HG03354 (cell line): ENCODE results near the gene NLRP11.
A peak's percentile ranks its signal among the peaks of the same experiment; 100 is the strongest.

ENCODE experiments used
- ATAC-seq: cut with Tn5 transposase; IDR thresholded peaks from one replicate; pipeline ENCODE4 v1.9.1; 2021; ENCODE audit warnings: mild to moderate bottlenecking; ENCODE audit not compliant: unreplicated experiment, poor library complexity, severe bottlenecking

Gene NLRP11

GRCh38 chr19:55831846-55832245, at the start of gene NLRP11:
Gene NLRP11, minus strand, starts transcription at chr19:55831999. Its CDS starts 13,825 bp downstream, at chr19:55818174.
- no peak for ATAC-seq

GRCh38 chr19:55877211-55877610, 45.4 kb upstream of the NLRP11 start:
- ATAC-seq: no peak

DNA sequence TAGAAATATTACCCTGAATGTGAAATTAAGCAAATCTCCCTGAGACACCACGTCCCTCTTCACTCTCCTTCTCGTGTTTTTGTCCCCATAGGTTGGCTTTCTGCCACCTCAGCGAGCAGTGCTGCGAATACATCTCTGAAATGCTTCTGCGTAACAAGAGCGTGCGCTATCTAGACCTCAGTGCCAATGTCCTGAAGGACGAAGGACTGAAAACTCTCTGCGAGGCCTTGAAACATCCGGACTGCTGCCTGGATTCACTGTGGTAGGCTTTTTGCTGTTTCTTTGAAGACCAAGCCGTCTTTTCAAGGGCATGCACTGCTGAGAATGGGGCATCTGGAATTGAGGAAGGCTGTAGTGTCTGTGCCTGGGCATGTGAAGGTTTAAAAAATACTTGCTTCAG, 38.9 kb upstream of the NLRP11 start:
- ATAC-seq: no peak

GRCh38 chr19:55867101-55867500, 35.3 kb upstream of the NLRP11 start:
- no peak for ATAC-seq

- no peak for ATAC-seq
These were observed 34.7 kb upstream of the NLRP11 start for GRCh38 chr19:55866521-55866920.

GRCh38 chr19:55858969-55859368, 27.2 kb upstream of the NLRP11 start:
- no peak for ATAC-seq

DNA sequence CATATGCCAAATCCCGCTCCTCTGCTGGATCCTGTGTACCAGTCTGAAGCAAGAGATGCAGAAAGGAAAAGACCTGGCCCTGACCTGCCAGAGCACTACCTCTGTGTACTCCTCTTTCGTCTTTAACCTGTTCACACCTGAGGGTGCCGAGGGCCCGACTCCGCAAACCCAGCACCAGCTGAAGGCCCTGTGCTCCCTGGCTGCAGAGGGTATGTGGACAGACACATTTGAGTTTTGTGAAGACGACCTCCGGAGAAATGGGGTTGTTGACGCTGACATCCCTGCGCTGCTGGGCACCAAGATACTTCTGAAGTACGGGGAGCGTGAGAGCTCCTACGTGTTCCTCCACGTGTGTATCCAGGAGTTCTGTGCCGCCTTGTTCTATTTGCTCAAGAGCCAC, 26.6 kb upstream of the NLRP11 start:
- ATAC-seq: no peak

DNA sequence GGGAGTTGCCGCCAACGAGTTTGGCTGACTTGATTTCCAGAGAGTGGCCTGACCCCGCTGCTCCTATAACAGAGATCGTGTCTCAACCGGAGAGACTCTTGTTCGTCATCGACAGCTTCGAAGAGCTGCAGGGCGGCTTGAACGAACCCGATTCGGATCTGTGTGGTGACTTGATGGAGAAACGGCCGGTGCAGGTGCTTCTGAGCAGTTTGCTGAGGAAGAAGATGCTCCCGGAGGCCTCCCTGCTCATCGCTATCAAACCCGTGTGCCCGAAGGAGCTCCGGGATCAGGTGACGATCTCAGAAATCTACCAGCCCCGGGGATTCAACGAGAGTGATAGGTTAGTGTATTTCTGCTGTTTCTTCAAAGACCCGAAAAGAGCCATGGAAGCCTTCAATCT, 26.2 kb upstream of the NLRP11 start:
- ATAC-seq: no peak

- ATAC-seq: no peak
These were observed 25.4 kb upstream of the NLRP11 start for GRCh38 chr19:55857149-55857548.

GRCh38 chr19:55855160-55855559, 23.4 kb upstream of the NLRP11 start:
- ATAC-seq: no peak

DNA sequence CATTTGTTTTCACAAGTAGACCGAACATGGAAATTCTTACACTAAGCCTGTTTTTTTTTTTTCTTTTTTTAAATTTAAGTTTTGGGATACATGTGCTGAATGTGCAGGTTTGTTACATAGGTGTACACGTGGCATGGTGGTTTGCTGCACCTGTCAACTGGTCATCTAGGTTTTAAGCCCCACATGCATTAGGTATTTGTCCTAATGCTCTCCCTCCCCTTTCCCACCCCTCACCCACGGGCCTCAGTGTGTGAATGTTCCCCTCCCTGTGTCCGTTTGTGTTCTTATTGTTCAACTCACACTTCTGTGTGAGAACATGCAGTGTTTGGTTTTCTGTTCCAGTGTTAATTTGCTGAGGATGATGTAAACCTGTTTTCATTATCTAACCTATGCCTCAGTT, 7.1 kb upstream of the NLRP11 start:
- ATAC-seq: no peak

- no peak for ATAC-seq
These were observed 6.5 kb upstream of the NLRP11 start for GRCh38 chr19:55838251-55838650.

- ATAC-seq: no peak
These were observed 4.5 kb upstream of the NLRP11 start, which contains the start of gene NLRP4 for GRCh38 chr19:55836340-55836739. Gene NLRP4, plus strand, starts transcription at chr19:55836540. Its CDS starts 15,541 bp downstream, at chr19:55852081.

DNA sequence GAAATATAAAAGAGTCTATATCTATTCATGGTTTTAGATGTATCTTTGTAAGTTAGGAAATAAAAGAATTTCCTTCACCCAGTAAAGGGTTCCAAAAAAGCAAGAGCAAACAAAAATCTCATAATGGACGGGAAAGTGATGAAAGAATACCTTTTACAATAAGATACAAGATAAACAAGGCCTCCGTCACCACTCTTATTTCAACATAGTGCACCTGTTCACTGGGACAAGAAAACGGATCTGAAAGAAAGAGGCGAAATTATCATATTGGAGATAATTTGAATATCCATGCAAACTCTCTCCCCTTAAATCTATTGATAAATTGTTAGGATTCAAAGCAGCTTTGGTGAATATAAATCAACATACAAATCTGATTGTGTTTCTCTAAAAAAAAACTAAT, 877 bp upstream of the NLRP11 start:
- ATAC-seq: no peak

DNA sequence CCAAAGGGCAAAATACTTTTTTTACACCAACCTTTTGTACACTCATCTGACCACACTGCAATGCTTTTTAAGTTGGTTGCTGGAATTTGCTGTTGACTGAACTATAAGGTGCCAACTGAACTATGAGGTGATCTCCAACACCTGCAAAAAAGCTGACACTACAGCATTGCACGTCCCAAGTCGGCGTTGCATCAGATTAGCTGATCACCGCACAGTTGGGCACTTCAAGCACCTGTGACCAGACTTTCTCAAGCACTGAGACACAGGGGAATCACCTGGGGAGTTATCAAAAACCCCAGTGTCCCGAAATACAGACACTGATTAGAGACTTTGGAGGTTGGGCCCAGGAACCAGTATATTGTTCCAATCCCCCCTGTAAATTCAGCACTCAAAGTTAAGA, 1.1 kb downstream of the NLRP11 start:
- no peak for ATAC-seq

DNA sequence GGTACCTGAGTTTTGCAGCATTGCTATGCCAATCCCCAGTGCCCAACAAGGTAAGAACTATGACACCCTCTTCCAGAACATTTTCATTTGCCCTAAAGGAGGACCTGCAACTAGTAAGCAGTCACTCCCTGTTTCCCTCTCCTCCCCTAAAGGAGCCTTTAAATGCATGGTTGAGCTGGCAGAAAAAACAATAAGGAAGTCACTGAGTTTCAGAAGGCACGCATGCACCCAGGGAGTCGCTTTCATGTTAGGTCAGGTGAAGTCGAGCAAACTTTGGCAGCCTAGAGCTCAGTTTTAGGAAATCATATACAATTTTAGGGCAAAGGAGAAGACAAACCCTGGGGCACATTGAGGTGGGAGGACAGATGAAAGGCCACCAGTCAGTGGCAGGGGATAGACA, 11.8 kb downstream of the NLRP11 start:
- no peak for ATAC-seq

DNA sequence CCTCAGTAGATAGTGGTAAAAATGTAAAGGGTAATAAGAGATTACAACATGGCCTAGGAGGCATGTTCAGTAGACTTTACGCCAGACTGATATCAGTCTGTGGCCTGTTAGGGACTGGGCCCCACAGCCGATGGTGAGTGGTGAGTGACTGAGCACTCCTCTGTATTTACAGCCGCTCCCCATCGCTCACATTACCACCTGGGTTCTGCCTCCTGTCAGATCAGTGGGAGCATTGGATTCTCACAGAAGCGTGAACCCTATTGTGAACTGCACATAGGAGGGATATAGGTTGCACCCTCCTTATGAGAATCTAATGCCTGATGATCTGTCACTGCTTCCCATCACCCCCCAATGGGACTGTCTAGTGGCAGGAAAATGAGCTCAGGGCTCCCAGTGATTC, 17.9 kb downstream of the NLRP11 start:
- ATAC-seq: no peak

GRCh38 chr19:55812449-55812848, 19.4 kb downstream of the NLRP11 start:
- no peak for ATAC-seq

DNA sequence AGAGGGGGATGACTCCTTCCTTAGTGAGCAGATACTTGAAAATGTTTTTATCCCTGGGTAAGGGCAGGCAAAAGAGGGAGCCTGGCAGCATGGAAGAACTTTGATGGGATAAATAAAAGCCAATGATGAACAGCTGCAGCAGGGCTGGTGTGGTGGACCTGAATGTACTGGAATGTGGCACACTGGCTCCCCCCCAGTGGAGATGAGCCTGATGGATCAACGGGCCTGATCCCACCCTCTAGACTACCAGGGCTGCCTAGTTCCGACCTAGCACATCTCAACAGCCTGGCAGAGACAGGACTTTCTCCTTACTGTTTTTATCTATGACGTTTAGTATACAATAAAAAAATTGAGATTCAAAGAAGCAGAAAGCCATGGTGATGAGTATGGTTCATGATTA, 20.5 kb downstream of the NLRP11 start:
- ATAC-seq: no peak

DNA sequence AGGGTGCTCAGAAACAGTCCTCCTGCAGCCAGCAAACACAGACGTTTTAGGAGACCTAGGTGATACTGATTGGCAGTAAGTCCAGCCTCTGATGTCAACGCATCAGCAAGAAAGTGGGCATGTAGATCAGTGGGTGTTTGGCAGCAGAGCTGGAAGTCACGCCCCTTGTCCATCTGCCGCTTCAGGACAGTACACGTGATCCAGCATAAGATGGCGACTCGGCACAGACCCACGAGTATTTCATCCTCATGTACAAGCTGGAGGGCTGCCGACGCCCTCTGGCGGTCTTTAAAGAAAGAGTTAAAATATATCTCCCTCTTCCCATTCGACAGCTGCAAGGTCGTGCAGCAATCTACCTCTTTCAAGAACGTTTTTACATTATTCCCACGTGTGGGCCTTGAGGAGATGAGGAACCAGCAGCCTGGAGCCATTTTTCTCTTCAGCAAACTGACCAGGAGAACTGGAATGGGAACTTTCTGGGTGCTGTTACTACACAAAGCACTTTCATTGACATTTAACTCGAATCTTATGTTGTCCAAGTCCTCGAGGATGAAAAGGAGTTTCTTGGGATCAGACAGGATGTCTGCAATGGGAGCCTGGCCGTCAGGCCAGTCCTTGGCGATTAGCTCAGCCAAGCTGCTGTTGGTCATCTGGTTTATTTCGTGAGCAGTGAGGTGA, 22.3 kb downstream of the NLRP11 start:
- peak; percentile 64 for ATAC-seq

DNA sequence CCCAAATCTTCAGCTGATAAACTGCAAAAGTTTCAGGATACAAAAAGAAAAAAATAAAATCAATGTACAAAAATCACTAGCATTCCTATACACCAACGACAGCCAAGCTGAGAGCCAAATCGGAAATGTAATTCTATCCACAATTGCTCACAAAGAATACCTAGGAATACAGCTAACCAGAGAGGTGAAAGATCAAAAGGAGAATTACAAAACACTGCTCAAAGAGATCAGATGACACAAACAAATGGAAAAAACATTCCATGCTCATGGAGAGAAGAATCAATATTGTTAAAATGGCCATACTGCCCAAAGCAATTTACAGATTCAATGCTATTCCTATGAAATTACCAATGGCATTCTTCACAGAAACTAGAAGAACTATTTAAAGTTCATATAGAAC, 29.5 kb downstream of the NLRP11 start:
- ATAC-seq: no peak

- ATAC-seq: no peak
These were observed 30.4 kb downstream of the NLRP11 start for GRCh38 chr19:55801416-55801815.
